UCSD-AML1 (cell line): Measurements from ENCODE around the gene AUTS2.
A peak's percentile ranks its signal among the peaks of the same experiment; 100 is the strongest.
"Not testable (repeated sequence)": the region's sequence is repeated elsewhere in the genome, so short reads cannot be mapped to it uniquely, and the experiment has no call there.

Source experiments
- DNase-seq: peaks from one replicate; lab custom pipeline; 2025; ENCODE audit not compliant: unreplicated experiment; lab: John Stamatoyannopoulos, UW

Gene AUTS2

DNA sequence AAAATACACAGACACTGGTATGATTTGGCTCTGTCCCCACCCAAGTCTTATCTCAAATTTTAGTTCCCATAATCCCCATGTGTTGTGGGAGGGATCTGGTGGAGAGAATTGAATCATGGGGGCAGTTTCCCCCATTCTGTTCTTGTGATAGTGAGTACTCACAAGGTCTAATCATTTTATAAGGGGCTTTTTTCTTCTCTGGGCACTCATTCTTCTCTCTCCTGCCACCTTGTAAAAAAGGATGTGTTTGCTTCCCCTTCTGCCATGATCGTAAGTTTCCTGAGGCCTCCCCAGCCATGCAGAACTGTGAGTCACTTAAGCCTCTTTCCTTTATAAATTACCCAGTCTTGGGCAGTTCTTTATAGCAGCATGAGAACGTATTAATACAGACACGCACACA is 677.3 kb downstream of the AUTS2 start:
- DNase-seq: not testable (repeated sequence)

DNA sequence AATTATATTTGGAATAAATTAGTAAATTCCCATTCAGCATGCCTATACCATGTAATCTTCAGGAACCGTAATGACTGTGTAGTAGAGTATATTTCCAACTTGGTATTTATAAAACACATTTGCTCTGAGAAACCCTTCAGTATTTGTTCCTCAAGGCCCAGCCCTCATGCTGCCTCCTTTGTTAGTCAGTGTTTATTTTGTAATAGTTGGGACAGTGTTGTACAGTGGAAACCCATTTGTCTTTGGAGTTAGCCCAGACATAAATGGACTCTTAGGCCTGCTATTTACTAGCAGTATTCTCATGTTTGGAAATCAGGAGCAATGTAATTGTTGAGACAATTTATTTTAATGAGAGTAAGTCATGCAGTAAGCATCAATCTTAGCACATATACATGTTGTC is 686.9 kb downstream of the AUTS2 start:
- DNase-seq: no peak

DNA sequence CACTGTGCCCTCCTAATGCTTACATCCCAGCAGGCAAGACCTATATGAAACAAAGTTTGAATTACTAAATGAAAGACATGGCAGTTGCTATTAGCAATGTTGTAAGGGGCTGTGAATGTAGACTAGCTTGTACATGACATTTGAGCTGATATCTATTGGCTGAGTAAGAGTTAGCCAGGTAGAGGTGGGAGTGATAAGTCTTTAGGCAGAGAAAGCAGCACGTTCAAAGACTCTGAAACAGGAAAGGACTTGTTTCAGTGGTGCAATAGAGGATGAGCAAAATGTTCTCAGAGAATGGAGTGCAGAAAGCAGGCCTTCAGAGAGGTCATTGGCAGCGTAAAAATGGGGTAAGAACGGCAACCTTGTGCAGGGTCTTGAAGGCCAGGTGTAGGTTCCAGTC is 687.6 kb downstream of the AUTS2 start:
- no peak for DNase-seq

DNA sequence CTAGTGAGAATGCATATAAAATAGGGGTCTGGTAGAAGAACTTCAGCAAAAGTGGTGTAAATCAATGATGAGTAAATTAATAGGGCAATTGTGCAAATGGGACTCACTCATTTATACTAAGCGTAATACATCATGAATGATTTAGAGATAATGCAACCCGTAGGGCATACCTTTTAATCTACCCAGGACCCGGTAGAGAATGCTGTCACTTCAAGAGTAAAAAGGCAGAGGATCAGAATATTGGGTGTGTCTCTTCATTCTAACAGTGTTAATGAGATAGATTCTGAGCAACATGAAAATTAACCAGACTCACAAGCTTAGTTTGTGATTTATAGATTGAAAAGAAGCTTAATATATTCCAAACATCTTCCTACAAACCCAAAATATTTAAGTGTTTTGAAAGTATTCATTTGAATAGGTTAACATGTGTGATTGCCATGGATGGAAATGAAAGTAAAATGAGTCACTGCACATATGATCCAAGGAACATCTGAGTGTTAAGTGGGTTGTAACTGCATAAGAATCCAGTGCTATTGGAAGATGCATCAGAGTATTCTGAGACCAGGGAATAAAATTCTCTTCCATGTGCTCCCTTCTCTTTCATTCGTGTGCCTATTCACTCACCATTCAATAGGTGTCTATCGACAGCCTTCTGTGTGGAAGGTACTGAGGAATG is 690.6 kb downstream of the AUTS2 start:
- no peak for DNase-seq

DNA sequence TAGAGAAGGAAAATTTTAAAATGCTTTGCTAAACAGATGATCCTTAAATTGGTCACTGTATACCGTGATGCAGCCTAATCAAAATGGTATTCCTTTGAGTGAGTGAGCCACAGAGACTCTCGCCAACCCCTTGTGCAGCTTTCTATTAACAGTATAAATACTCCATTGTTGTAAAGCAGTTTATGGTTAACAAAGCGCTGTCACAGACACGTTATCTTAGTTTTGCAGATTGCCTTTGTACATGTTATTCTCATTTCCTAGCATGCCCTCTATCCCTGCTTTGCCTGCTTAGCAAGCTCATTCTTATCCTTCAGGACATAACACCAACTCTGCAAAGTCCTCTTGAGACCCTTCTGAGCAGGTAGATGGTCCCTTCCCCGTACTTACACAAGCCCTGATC is 694.4 kb downstream of the AUTS2 start:
- DNase-seq: no peak

DNA sequence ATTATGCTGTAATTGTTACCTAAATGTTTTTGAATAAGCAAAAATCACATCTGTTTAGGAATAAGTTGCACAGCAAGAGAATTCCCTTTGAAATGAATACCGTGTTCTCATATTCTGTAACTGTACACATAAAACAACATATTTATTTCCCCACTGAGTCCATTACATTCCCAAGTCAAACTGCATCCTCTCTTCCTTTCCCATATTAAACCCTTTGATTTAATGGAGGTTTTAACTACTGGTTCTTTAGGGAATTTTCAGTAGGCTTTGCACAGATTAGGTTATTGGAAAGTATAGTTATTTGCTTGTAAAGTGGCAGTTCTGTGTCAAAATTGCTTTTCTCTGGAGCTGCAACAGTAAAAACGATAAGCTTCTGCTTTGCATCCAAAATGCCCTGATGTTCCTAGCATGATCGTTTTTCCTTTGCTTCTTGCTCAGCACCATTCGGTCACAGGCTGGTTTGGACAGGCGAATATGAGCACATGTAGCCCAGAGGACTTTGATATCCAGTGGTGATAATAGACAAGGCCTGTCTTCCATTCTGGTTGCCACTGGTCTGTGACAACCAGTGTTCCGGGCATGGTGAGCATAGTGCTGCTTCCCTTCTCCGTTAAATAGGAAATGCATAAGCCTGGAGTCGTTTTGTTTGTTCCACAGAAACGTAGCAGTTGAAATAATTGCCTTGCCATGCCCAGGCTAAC is 696.1 kb downstream of the AUTS2 start:
- DNase-seq: no peak

DNA sequence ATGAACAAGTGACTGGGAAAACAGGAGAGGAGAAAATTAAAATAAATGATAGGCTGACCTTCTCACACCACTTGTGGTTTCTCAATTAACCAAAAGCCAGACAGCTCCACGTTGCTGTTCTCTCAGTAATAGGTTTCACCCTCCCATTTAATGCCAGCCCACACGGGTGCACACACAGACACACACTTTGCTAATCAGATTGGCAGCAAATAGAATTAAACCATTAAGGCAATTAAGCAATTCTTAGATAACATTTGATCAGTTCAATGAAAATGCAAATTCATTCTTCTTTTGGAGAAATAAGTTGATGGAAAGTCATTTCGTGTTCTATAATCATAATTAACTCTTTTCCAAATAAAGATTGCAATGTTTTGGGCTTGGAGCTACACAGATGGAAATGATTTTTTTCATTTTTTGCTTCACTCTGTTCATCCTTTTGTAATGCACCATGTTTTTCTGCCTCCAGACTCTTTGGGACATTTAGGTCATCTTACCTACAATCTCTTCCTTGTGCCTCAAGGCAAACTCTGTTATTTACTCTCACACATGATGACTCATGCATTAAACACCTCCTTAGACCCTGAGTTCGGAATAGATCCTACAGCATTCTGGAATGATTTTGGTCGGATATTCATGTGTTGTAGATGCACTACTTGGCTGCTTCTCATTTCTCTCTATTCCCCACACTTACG is 700.7 kb downstream of the AUTS2 start:
- no peak for DNase-seq

DNA sequence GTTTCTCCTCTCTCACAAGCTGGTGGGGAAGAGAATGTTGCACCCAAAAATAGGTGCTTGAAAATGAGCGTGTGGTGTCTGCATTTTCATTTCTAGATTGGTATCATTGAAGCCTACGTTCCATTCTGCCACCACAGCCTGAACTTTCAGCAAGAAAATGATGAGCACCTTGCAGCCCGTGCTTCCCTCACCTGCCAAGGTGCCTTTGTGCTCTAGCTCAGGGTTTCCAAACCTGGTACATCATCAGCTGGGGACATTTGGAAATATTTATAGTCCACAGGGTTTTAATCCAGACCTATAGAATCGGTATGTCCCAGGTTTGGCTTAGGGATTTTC is 701.2 kb downstream of the AUTS2 start:
- DNase-seq: no peak

DNA sequence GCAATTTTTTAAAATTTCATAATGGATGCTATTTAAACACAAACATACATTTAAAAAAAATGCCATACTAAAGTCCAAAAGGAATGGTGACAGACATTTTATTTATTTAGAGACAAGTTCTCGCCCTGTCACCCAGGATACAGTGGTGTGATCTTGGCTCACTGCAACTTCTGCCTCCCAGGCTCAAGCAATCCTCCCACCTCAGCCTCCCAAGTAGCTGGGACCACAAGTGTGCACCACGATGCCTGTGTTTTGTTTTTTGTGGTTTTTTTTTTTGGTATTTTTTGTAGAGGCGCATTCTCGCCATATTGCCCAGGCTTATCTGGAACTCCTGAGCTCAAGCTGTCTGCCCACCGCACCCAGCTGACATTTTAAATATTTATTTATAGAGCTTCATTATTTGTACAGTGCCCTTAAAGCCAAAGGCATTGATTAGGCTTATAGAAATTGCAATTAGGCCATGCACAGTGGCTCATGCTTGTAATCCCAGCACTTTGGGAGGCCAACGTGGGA is 703.5 kb downstream of the AUTS2 start:
- peak; percentile 4 for DNase-seq

DNA sequence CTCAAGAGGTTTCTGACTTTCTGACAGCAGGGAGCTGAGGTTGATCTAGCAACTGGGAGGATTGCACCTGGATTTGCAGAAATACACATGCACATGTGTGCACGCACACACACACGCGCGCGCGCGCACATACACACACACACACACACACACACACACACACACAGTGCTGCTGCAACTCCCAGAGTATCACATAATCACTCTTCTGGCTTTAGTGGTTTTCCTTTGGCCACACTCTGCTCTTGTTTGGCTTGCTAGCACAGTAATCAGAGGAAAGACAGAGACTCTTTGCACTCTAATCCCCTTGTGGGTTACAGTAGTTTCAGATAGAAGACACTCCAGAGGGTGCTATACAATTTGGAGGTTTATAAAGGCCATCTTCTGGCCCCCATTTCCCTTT is 705.0 kb downstream of the AUTS2 start:
- DNase-seq: no peak

DNA sequence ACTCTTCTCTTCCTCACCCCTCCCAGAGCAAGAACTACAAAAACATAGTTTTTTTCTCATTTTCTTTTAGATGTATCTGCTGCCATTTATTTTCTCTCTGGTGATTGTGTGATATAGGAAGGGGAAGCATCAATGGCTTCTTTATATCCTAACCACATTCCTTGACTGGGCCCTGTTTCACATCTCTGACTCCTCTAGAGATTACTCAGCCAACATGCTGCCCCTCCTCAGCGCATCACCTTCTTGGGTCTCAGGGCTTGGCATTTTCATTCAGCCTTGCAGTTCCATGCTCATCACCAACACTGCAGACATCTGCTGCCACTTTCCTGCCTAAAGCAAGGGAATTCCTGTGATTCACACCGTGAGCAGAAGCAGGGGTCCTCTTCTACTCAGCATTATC is 705.5 kb downstream of the AUTS2 start:
- no peak for DNase-seq

DNA sequence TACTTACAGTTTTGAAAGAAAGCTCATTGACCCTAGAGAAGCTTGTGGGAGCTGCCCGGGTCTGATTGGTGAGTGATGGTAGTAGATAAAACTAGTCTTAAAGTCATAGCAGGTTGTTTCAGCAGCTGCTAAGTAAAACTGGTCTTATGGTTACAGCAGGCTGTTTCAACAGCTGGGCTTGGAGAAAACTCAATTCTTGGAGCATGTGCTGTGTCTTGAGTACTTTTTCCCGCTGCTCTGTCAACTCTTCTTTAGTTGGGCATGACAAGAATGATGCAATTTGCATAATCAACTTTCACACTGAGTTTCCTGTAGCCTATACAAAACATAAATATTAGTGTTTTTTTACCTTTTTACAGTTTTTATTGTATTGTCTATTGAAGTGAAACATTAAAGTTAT is 707.9 kb downstream of the AUTS2 start:
- no peak for DNase-seq

DNA sequence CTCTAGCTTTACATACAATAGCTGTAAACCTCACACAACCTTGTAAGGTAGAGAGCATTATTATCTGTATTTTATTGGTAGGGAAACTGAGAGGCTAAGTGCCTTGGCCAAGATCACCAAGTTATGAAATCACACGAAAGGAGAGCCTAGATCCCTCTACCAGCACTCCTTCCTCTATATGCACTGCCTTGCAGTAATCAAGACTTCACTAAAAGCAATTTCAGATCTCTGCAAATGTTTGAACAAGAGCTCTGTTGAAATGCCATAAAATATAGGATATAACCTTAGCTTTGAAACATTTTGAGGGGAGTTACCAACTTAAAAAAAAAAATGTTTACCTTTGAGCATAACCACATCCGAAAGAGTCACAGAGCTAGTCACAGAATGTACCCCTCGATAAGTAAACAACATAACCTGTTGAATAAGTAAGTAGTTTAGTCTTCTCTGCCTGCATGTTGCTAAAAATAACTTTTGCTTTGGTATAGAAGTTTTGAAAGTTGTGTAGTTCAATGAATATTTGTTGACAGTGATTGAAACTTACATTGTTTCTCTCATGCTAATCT is 709.4 kb downstream of the AUTS2 start:
- DNase-seq: no peak

DNA sequence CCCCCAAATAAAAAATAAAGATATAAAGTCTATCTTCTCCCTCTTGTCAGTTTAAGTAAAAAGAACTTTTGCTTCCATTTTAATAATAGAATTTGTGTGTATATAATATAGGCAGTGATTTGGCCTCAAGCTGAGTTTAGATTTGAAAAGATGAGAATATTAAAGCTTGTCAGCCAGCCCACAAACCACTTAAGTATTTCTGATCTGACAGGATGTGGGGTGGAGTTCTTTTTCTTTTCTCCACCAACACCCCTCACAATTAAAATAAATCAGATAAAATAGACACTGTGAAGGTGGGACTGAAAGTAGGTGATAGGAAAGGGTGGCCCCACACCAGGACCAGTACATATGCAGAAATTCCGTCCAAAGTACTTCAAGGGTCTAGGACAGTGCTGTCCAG is 714.1 kb downstream of the AUTS2 start:
- DNase-seq: no peak

DNA sequence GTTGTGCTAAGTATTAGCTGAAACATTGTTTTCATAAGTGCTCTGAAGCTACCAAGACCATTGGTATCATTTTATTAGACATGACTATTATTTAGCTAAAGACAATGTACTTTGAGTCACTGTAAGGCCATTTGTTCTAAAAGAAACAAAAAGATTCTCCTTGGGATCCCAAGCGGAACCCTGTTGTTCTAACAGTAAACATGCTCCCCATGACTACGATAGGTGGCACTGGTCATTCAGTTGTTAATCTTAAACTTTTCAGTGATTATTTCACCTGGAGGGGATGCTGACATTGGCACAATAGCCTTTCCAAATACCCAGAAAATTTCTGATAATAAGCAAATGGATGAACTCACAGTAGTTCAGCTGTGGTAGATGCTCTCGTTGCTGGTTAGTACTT is 715.0 kb downstream of the AUTS2 start:
- DNase-seq: no peak

DNA sequence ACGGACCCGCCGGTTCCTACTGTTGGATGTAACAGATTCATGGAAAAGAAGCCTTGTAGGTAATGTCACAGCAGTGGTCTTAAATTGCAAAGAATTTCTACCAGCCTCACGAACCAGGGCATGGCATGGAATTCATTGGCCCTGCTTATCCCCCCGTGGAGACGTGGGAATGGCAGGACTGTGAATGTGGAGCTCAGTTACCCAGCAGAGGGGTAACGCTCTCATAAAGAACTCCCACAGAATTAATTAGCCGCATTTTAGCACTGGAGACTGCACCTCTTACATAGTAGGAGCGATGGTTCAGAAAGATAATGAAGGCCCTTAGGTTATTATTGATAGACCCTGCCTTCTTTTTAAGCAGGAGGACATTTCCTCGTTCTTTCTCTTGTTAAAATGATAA is 715.4 kb downstream of the AUTS2 start:
- no peak for DNase-seq

DNA sequence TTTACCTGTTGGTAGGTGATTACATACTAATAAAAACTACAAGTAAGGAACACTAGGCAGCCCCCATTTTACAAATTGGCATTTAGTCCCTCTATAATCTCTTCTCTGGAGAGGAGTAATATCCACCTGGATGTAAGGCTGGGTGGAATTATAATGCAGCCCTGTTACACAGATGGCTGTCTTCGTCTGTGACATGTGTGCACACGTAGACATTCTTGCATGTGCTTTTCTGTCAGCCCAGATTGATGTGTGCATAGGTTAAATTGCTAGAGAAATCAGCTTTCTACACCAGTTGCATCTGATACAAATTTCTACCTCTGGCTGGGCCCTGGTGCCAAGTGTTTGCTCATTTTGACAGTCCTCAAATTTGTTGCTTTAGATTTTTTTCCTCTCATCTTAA is 715.9 kb downstream of the AUTS2 start:
- no peak for DNase-seq

DNA sequence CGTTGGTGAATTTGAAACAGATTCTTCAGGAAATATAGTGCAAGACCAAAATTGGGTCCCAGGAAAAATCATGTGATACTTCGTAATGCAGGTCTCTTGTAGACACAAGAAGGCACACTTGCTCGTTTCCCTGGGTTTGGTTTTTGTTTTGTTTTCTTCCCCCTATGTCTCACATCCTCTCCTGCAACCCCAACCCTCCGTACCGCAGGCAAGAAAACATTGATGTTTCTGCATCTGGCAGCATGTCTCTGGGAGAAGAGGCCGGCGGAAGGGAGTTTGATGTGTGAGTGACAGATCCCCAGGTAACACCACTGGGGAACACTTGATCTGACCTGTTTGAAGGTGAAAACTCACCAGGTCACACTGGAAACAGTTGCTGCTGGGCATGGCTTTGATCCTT is 718.5 kb downstream of the AUTS2 start:
- no peak for DNase-seq

DNA sequence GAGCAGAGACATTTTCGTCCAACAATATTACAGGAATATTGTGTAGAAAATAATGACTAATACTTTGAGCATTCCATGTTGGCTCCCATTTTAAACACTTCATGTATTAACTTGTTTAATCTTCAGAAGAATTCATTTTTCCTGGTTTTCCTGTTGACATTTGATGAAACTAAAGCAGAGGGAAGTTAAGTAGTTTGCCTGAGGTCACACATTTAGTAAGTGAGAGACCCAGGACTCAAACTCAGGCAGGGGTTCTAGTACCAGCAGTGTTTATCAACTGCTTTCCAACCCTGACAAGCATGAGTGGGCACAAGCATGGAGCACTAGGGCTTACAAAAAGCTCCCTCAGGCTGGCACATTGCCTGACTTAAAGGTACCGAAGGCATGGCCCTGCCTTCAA is 719.1 kb downstream of the AUTS2 start:
- DNase-seq: no peak

DNA sequence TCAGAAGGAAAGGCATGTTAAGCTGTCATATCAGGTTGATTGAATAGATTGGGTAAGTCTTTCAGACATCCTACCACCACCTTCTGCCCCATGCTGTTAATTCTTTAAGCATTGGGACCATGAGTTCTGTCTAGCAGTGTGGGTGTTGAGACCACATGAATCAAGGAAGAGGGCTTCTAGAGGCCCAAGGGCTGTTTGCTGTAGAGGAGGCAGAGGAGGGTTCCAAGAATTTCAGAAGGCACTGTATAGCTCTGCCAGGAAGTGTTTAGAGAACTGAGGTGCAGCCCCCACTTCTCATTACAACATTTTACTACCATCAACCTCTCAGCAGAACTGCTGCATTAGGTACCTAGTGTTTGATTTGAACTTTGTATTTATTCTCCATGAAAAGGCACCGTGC is 720.2 kb downstream of the AUTS2 start:
- DNase-seq: no peak

DNA sequence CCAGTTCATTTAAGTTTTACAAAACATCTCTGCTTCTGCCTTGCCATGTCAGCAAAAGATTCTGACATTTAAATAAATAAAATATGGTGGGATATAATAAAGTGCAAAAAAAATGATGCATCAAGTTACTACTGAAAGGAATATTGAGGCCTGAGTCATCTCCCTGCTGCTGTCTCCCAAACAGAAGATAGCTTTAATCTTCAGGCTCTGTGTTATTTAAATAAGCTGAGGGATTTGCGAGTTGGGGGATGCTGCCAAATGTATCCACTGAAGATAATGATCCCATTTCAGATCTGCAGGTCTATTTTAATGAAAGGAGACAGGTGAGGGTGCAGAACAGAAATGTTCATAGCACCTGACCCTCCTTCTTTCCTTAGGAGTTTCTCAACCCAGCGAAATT is 720.8 kb downstream of the AUTS2 start:
- no peak for DNase-seq

DNA sequence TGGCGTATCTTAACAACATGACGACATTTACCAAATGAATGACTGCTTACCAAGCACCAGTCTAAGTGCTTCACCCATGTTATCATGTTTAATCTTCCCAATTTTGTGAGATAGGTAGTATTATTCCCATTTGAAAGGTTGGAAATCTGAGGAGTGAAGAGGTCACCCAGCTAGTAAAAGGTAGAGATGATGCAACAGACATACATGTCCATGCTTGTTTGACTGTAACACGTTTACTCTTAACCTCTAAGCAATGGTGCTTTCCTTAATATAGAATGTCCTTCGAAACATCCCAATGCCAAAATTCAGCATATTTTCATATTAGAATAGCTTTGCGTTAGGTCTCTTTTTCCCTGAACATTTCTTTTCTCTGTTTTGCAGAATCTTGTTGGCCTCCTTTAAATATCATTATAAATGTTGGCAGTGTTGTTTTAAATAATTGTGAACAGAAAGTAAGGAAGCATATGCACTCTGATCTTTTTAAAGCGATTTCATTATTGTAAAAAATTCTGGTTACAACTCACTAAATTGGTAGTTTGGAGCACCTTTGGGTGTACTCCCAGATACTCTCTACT is 722.8 kb downstream of the AUTS2 start:
- DNase-seq: no peak
